Activated CD8-positive, alpha-beta memory T cell treated with anti-CD3 and anti-CD28 coated beads, Interleukin-2, amount 50 U/mL, for 24 hours (primary cell): ENCODE data around the gene CAVIN1.
A peak's percentile ranks its signal among the peaks of the same experiment; 100 is the strongest.
"Not testable (repeated sequence)": the region's sequence is repeated elsewhere in the genome, so short reads cannot be mapped to it uniquely, and the experiment has no call there.

Source experiments
- DNase-seq: peaks from one replicate; pipeline ENCODE4 v3.0.0-alpha.2; 2020; ENCODE audit errors: extremely low read depth

The CAVIN1 gene

DNA sequence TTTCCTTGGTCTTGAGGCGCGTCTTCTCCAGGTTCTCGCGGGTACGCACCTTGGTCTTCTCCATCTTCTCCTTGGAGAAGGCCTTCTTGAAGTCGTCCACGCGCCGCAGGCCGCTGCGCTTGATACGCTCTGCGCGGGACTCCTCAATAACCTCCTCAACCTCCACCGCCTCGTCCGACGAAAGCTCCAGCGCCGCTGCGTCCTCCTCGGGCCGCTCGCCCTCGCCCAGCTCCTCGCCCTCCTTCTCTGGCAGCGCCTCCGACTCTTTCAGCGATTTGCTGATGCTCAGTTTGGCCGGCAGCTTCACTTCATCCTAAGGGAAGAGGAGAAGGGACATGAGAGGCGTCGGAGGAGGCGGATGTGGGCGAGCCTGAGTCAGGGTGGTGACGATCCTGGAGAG is 18.0 kb downstream of the CAVIN1 start:
- DNase-seq, result no peak

DNA sequence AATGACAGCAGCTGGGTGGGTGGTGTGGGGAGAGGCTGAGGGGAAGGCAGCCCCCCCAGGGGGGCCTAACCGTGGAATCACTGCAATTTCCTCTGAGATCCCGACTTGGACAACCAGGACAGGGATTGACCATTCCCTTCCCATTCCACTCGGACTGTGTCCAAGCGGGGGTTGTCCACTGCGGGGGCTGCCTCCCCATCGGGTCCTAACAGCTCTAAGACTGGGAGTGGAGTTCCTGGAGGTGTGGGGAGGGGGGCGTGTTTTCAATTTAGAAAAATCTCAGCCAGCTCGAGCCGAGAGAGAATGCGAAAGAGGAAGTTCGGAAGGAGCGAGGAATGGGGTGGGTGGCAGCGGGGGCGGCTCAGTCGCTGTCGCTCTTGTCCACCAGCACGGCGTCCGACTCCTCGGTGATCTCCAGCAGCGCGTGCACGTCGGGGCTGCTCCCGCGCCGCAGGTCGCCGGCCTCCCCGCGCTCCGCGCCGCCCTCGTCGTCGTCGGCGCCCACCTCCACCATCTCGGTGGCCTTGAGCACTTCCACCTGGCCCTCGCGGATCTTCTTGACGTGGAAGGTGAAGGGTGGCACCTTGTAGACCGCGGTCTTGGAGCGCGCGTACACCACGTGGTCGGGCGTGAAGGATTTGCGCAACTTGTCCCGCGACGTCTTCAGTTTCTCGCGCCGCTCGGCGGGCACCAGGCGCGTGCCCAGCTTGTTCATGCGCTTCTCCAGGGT is 18.6 kb downstream of the CAVIN1 start:
- DNase-seq, result no peak

DNA sequence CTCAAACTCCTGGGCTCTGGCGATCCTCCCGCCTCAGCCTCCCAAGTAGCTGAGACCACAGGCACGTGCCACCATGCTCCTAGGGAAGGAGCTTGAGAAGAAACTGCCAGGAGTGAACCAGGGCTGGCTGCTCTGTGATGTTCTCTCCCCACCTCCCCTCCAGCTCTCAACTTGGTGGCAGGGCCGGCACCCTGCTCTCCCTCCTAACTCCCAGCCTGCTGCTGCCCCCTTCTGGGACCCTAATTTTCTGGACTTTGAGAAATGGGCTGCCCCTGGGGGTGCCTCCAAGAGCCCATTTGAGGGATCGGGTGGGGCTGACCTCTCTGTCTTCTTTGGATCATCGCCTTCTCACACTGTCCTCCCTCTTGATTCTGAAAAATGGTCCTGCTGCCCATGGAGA is 19.9 kb downstream of the CAVIN1 start:
- no peak for DNase-seq

DNA sequence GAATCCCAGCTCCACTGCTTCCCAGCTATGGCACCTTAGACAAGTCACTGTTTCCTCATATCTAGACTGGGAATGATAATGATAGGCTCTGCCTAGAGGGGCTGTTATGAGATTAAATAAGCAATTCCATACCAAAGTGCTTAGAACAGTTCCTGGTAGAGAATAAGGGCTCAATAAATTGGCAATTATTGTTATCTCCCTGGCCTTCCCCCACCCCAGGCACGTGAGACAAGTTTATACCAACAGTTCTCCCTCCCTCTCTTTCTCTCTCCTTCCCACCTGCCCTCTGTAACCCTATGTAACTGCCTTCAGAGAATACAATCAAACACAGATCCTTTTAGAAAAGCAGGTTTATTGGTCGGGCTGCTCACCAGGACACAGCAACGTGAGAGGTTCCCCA is 20.9 kb downstream of the CAVIN1 start:
- DNase-seq, result no peak

DNA sequence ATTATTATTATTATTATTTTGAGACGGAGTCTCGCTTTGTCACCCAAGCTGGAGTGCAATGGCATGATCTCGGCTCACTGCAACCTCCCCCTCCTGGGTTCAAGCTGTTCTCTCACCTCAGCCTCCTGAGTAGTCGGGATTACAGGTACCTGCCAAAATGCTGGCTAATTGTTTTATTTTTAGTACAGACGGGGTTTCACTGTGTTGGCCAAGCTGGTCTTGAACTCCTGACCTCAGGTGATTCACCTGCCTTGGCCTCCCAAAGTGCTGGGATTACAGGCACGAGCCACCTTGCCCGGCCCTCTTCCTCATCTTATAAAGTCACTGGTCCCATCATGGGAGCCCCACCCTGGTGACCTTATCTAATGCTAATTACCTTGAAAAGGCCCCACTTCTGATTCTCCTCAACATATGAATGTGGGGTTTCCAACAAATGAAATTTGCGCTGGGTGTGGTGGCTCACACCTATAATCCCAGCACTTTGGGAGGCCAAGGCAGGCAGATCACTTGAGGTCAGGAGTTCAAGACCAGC is 22.1 kb downstream of the CAVIN1 start:
- DNase-seq, result not testable (repeated sequence)

DNA sequence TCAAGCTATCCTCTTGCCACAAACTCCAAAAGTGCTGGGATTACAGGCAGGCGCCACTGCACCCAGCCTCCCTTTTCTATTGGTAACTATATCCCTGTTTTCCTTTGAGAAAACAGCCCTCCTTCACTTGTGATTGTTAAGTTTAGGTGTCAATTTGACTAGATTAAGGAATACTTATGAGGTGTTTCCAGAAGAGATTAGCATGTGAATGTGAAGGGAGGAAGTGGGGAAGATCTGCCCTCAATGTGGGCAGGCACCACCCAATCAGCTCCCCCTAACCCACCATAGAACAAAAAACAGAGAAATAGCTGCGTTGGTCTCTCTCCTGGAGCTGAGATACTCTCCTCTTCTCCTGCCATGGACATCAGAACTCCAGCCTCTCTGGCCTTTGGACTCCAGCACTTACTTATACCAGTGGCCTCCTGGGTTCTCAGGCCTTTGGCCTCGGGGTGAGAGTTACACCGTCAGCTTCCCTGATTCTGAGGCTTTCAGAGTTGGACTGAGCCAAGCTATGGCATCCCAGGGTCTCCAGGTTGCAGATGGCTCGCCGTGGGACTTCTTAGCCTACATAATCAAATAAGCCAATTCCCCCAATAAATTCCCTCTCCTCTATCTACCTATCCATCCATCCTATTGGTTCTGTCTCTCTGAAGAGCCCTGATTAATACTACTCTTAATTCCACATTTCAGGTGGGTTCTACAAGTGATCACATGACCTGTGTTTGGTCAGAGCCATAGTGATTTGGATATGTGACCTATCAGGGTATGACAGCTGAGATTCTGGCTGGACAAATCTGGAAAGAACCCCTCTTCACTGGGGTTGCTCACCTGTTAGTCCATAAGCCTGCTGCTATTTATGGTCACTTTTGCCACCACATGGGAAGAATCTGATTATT is 22.9 kb downstream of the CAVIN1 start:
- DNase-seq, result no peak

DNA sequence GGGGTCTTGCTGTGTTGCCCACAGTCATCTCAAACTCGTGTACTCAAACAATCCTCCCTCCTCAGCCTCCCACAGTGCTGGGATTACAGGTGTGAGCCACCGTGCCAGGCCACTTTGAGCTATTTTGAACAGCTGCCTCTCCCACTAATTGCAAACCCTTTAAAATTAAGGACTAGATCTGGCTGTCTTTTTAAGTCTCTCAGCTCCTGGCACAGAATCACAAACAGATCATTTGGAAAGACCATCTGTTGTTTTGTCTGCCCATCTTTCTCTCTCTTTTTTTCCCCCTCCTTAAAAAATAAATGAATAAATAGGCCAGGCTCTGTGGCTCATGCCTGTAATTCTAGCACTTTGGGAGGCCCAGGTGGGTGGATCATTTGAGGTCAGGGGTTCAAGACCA is 23.9 kb downstream of the CAVIN1 start:
- DNase-seq, result no peak

DNA sequence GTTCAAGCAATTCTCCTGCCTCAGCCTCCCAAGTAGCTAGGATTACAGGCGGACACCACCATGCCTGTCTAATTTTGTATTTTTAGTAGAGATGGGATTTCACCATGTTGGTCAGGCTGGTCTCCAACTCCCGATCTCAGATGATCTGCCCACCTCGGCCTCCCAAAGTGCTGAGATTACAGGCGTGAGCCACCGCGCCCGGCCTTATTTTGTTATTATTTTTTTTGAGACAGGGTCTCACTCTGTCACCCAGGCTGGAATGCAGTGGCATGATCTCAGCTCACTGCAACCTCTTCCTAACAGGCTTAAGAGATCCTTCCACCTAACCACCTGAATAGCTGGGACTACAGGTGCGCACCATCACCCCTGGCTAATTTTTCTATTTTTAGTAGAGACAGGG is 27.5 kb downstream of the CAVIN1 start:
- not testable (repeated sequence) for DNase-seq

DNA sequence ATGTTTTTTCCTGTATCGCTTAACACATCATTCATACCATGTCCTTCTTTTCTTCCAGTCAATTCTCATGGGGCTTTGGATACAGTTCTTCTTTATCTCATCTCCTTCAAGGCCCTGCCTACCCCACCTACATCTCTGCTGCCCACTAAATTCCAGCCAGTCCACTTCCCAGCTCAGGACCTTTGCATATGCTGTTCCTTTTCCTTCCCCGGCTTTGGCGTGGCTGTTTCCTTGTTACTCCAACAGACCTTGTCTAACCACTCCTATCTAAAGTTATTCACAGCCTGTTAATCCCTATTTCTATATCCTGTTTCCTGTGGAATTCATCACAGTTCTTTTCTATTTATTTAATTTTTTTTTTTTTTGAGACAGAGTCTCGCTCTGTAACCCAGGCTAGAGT is 28.2 kb downstream of the CAVIN1 start:
- no peak for DNase-seq

DNA sequence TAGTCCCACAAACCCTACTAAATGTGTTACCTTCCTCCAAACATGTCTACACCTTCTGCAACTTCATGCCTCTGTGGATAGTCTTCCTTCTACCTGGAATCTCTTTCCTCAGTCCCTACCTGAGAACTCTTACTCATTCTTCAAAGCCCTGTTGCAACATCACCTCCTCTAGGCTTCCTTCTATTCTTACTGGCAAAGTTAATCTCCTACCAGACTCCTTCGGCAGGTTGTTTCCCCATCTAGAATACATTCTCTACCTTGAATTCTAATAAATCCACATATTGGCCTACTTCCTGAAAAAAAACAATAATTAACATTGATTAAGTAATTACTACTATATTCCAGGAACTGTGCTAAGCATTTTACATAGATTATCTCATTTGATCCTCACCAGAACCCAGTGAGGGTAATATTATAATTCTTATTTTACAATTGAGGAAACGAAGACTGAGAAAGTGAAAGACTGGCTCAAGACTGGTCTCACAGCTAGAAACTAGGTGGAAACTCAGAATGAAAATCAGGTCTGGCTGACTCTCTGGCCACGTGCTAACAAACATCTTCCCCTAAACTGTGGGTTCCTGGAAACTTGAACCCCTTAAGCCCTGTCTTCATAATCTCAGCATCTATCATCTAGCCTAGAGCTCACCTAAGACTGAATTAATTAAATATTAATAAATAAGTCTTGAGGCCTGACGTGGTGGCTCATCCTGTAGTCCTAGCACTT is 30.2 kb downstream of the CAVIN1 start:
- no peak for DNase-seq

DNA sequence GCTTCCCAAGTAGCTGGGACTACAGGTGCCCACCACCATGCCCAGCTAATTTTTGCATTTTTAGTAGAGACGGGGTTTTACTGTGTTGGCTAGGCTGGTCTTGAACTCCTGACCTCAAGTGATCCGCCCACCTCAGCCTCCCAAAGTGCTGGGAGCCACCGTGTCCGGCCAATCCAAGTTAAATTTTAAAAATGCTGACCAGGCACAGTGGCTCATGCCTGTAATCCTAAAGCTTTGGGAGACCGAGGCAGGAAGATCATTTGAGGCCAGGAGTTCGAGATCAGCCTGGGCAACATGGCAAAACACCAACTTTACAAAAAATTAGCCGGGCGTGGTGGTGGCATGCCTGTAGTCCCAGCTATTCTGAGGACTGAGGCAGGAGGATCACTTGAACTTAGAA is 31.6 kb downstream of the CAVIN1 start:
- DNase-seq, result not testable (repeated sequence)

DNA sequence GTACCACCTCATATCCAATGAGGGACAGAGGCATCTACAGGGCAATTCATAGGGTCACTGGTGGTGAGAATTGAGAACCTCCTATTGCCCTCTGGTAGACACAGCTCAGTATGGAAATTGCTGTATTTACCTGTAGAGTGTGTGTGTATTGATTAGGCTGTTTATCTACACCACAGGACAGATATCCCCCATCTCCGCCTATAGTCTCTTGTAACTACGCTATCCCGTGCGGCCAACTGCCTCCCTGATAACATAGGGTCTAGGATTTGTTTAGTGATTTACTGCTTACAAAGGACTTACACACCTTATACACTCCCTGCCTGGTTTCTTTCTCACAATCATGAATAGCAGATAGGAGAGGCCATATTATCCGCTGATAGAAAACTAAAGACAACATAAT is 33.2 kb downstream of the CAVIN1 start:
- DNase-seq, result no peak

DNA sequence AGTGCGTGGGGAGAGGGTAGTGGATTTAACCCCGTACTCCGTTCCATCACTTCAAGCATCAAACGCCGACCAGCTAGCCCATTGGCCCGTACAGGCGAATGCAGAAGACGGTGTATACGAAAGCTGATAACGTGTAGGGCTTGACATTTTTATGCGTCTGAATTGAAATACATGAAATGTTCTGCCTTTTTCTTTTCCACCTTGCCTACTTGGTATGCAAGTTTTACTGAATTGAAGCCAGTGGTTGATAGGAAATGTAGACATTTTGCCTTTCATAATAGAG is 34.0 kb downstream of the CAVIN1 start:
- DNase-seq, result no peak

DNA sequence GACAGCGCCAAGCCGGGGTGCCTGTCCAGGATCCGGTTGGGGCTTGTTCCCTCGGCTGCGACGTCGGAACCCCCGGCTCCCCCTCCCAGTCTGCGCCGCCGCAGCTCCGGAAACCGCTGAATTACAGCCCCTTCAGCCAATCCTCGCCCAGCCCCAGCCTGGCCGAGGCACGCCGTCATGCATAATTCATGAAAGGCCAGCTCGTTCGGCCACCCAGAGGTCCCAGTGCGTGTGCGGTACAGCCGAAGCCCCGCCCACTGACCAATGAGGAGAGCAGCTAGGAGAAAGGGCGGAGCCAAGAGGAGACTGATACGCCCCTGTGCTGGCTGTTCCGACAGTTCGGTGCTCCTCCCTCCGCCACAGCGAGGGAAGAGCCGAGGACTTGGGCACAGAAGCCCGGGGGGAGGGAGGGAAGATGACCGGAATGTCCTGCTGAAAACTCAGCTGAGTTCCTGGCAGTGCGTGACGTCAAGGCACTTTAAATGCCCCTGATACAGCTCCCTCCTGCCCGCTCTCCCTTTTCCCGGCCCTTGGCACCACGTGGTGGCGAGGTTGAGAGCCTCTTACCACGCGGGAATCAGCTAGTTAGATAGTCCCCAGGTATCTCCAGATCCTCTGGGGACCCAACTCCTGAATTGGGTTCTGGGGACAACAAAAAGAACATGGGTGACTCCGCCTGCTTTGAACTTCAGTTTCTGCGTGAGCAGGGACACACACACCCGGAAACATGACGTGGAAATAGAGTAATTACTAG is 34.5 kb downstream of the CAVIN1 start, which contains the start of gene STAT3:
Gene STAT3 (minus strand): TSS at position 62 of the 754 bp plus-strand sequence. CDS start 39,926 bp downstream, outside the sequence.
- DNase-seq, result peak; percentile 100

DNA sequence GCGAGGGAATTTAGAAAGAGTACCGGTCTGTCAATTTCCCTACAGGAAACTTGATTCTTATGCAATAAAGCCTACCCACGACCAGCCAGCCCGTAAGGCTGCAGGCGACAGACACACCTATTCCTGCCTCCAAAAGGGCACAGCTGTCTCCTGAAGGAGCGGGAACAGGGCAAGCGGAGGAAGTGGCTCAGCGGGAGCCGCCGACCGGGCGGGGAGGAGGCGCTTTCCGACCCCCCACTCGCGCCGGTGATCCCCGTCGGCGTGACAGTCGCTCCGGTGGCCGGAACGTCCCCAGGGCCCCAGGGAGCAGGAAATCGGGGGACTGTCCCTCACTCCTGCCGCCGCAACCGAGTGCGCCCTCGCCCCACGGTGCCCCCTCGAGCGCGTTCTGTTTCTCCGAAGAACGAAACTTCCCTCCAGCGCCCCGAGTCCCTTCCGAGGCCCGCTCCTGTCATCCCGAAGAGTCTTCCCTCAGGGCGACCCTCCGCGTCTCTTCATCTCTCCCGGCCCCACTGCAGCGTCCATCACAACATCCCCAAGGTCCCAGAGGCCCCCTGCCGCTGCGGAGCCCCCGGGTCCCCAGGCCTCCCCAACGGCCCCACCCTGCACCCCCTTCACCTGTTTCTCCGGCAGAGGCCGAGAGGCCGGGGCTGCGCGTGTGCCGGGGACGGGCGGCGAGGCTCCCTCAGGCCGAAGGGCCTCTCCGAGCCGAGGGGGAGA is 35.2 kb downstream of the CAVIN1 start:
- DNase-seq, result no peak

DNA sequence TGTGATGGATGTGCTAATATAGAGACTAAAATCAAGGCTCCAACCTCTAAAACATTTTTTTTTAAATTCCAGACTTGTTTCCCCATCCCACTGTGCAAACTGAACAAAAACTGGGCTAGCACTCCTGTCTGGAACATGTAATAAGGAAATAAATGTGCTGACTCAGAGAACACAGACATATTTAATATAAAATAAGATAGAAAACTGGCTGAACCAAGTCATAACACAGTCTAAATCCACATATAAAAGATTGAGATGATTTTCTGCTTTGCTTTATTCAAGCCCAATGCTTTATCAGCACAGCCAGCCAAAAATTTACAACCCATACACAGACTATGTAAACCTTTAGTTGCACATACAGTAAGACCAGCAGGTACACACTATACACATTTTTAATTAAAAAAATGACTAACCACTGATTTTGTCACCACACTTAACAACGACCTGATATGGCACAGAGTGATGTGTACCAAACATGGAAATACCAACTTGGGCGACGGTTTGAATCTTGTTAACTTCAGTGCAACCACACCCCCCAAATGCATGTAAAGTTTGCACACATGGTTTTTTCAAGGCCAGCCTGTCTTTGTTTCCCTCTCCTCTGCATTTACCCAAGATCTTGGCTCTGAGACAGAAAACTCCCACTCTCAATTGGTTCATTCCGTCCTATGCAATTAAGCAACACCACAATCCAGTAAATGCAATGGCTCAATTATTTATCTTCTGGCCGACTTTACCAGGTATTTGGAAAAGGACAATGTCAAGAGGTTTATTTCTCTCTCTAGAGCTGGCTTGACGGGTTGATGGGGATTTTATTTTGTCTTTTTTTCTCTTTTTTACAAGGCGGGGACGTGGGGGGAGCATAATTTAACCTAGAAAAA is 36.0 kb downstream of the CAVIN1 start:
- DNase-seq, result no peak

DNA sequence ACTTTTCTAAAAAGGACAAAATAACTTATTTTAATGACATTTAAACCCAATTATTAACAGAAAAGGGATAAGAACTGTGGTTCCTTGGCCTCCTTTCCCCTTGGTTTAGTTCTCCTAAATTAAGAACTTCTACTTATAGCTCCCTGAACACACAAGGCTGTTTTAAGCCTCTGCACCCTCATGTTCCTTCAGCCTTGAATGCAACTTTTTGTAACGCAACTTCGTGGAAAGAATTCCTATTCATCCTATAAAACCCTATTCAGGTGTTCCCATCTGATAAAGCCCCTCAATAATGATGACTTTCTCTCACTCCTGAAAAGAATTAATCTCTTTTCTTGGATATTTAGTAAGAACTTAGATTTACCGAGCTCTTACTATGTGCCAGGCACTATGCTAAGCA is 41.2 kb downstream of the CAVIN1 start:
- no peak for DNase-seq

DNA sequence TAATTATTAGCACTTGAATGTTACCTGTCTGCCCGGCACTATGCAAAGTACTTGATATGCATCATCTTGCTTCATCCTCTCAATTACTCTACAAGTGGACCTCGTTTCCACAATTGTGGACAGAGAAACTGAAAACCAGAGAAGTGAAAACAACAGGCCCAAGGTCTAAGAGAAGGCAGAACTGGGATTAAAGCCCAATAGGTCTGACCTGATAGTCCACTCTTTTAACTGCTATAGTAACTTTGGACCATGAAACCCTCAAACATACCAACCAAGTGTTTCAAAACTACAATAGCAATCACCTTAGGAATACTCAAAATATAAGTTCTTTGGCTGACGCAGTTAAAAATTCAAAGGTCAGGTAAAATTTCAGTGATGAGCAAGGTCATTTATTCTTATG is 42.1 kb downstream of the CAVIN1 start:
- DNase-seq, result no peak

DNA sequence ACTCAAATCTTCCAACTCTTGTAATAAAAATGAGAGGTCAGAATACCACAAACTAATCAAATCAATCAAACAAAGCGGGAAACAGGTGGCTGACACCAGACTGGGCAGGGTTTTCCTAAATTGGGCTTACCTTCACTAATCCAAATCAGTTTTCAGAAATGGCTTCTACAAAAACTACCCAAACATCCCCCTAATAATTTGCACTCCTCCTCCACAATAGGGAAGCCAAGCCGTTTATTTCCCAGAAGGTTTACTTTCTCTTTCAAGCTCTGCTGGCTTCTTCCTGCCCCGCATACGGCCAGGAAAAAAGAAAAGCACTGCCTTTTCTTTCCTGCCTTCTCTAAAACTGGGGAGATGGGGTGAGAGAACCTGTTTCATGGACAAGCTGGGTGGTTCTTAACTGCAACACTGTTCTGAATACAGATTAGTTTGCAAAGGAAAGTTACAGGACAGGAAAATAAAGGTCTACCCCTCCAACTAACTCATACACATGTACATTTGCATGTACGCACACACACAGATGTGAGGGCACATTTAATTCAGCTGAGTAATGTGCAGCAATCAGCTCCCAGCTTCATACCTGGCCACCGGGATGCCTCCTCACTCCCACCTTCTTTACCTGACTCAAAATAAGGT is 44.0 kb downstream of the CAVIN1 start:
- DNase-seq, result no peak
